GM12891 (cell line): ENCODE data around the gene KIT.

ENCODE experiments used
- PAX5 ChIP-seq: IDR thresholded peaks from 2 replicates; pipeline ENCODE4 v1.6.1; 2011; ENCODE audit warnings: low read length, moderate library complexity, mild to moderate bottlenecking; ENCODE audit not compliant: insufficient read depth, severe bottlenecking
- POLR2A ChIP-seq: IDR thresholded peaks from 2 replicates; pipeline ENCODE4 v1.6.1; 2011; ENCODE audit warnings: low read depth, low read length, control low read depth
- POLR2AphosphoS5 ChIP-seq: IDR thresholded peaks from 2 replicates; pipeline ENCODE4 v1.6.1; 2011; ENCODE audit warnings: low read depth, low read length, control low read depth
- POU2F2 ChIP-seq: IDR thresholded peaks from 2 replicates; pipeline ENCODE4 v1.6.1; 2011; ENCODE audit warnings: low read depth, mild to moderate bottlenecking, control low read depth, low read length, moderate library complexity
- SPI1 ChIP-seq: IDR thresholded peaks from 2 replicates; pipeline ENCODE4 v1.6.1; 2011; ENCODE audit warnings: low read depth, low read length, control low read depth
- TAF1 ChIP-seq: IDR thresholded peaks from 2 replicates; pipeline ENCODE4 v1.6.1; 2011; ENCODE audit warnings: low read depth, low read length, control low read depth

- TF ChIP-seq POLR2A: no peak
- no peak for TF ChIP-seq POLR2AphosphoS5
- TF ChIP-seq TAF1: no peak
- no peak for TF ChIP-seq POU2F2
- no peak for TF ChIP-seq PAX5
- TF ChIP-seq SPI1: no peak
Measured at GRCh38 chr4:54662123-54662522, 4.4 kb downstream of the KIT start.
